Right lobe of liver (tissue), 6 donors: Measurements from ENCODE around the gene CHPF. TPM values are rescaled to one million over a fixed set of nuclear protein-coding genes. Genes with fewer than 3 reads are reported as not detected.

Experiments used
- ATAC-seq, 4 donors: fragments of 200-7000 bp; cut with Tn5 transposase; one replicate each; pipeline ENCODE4 v1.9.1; 2020; ENCODE audit warnings: mild to moderate bottlenecking in 4 of 4, moderate library complexity in 4 of 4
- DNase-seq, 3 donors: peaks; one replicate each; pipeline ENCODE4 v3.0.0-alpha.2; 2020
- H3K27ac ChIP-seq, 3 donors: fragments of 200-600 bp; one replicate each; pipeline ENCODE4 v1.8.0; 2022
- H3K27me3 ChIP-seq, 2 donors: fragments of 200-600 bp; one replicate each; pipeline ENCODE4 v1.8.0; 2022
- H3K36me3 ChIP-seq, 4 donors: fragments of 200-600 bp; sonication (generic) in 1 of 4; one replicate each; pipeline versions ENCODE4 v1.5.1 to v1.8.0; 2017 to 2022; ENCODE audit warnings: control low read depth in 1 of 4
- H3K4me1 ChIP-seq, 4 donors: fragments of 200-600 bp; sonication (generic) in 1 of 4; one replicate each; pipeline versions ENCODE4 v1.5.1 to v1.8.0; 2017 to 2022; ENCODE audit warnings: control low read depth in 1 of 4
- H3K4me3 ChIP-seq, 3 donors: fragments of 200-600 bp; one replicate each; pipeline ENCODE4 v1.8.0; 2022
- H3K9me3 ChIP-seq, 4 donors: fragments of 200-600 bp; sonication (generic) in 1 of 4; one replicate each; pipeline versions ENCODE4 v1.5.1 to v1.8.0; 2017 to 2022; ENCODE audit warnings: control low read depth in 1 of 4
- CTCF ChIP-seq, 4 donors: fragments of 200-600 bp in 3 of 4; fragments of 450-650 bp in 1 of 4; IDR thresholded peaks; one replicate each; pipeline versions ENCODE4 v1.5.1 to v1.8.0; 2016 to 2022; ENCODE audit warnings: antibody characterized with exemption in 4 of 4, mild to moderate bottlenecking in 2 of 4
- POLR2A ChIP-seq: fragments of 450-650 bp; IDR thresholded peaks from one replicate; pipeline ENCODE4 v1.6.1; 2017; ENCODE audit warnings: antibody characterized with exemption, mild to moderate bottlenecking
- WGBS: methylation state at CpG from one replicate; pipeline ENCODE4 v1.1.6; 2018; ENCODE audit warnings: low coverage, low lambda C conversion rate; ENCODE audit not compliant: insufficient coverage; ENCODE audit errors: missing lambda C conversion rate; 5-methylcytosine and 5-hydroxymethylcytosine counted together
- intact Hi-C, 2 donors: fragments of 100-400 bp; cut with DNase I; formaldehyde crosslinking; loops; one replicate each; pipeline versions ENCODE4 v1.11.2 to v1.14.1; 2022
- total RNA-seq, 6 experiments: library from RNA; depleted of rRNA in 2 of 6; stranded (reverse); fragments of >200 nt in 2 of 6; fragmentation: NEBNext Ultra II Directional in 3 of 6; extraction: Animal tissue kit (Norgen Biotek cat#: 25700) in 3 of 6; gene quantifications; one replicate each; pipeline versions ENCODE4 v1.1.0 to v1.2.4, GENCODE V29; 2016 to 2023
- donor health status: DM: no; HTN: yes; CAD: no.
- donor health status: DM: no; HTN: no; CAD: no.
- donor health status: DM: no; HTN: no; CAD: no.
- donor health status: DM: no; HTN: yes; CAD: no.
- donor health status: DM: no; HTN: yes; CAD: no.

The CHPF gene
- total RNA-seq, 6 experiments from 2014 or later = 33.2 to 183 (median 39.6) TPM

GRCh38 chr2:219506153-219506801 is 37.3 kb downstream of the CHPF start:
- Histone ChIP-seq H3K4me3 (no peak overlapping the region), H3K9me3 (no peaks in the 10 kb centered on the region), H3K27ac (no peak overlapping the region), H3K36me3 (peaks cover 0 to 9% (median 0%) of the 10 kb centered on the region in 4 donors), H3K27me3 (no peaks in the 10 kb centered on the region), H3K4me1 (peaks cover 0 to 3% (median 0%) of the 10 kb centered on the region in 4 donors)
- TF ChIP-seq POLR2A (no peak), CTCF (IDR thresholded peaks at IDR 0.05) (no peak)
- no peak for DNase-seq
- intact Hi-C loops = no loop called here
- 95% methylated on average over 3 of the region's 23 CpGs for WGBS
- ATAC-seq = no peak

GRCh38 chr2:219505585-219505984 is 38.0 kb downstream of the CHPF start:
- Histone ChIP-seq H3K27me3 (no peaks in the 10 kb centered on the region), H3K27ac (no peak overlapping the region), H3K4me1 (peaks cover 0 to 3% (median 0%) of the 10 kb centered on the region in 4 donors), H3K4me3 (no peak overlapping the region), H3K36me3 (peaks cover 0 to 9% (median 0%) of the 10 kb centered on the region in 4 donors), H3K9me3 (no peaks in the 10 kb centered on the region)
- TF ChIP-seq POLR2A = no peak
- no peak for TF ChIP-seq CTCF (IDR thresholded peaks at IDR 0.05)
- no peak for ATAC-seq
- no CpG with 5 or more reads among the region's 9 CpGs for WGBS
- intact Hi-C loops = no loop called here
- no peak for DNase-seq

- TF ChIP-seq CTCF (IDR thresholded peaks at IDR 0.05) (no peak), POLR2A (no peak)
- DNase-seq = no peak
- H3K27me3 ChIP-seq = no peaks in the 10 kb centered on the region
- no peak overlapping the region for H3K27ac ChIP-seq
- ATAC-seq = no peak
- H3K4me1 ChIP-seq = peaks cover 0 to 7% (median 0%) of the 10 kb centered on the region in 4 donors
- no peak overlapping the region for H3K4me3 ChIP-seq
- H3K36me3 ChIP-seq = peaks cover 0 to 9% (median 0%) of the 10 kb centered on the region in 4 donors
- no peaks in the 10 kb centered on the region for H3K9me3 ChIP-seq
- intact Hi-C loops = no loop called here
These were observed 41.0 kb downstream of the CHPF start for GRCh38 chr2:219502618-219503017.

- no peak for ATAC-seq
- Histone ChIP-seq H3K9me3 (no peaks in the 10 kb centered on the region), H3K27me3 (no peaks in the 10 kb centered on the region), H3K4me3 (no peak overlapping the region), H3K4me1 (peaks cover 0 to 13% (median 3%) of the 10 kb centered on the region in 4 donors), H3K36me3 (peaks cover 0 to 9% (median 0%) of the 10 kb centered on the region in 4 donors), H3K27ac (no peak overlapping the region)
- intact Hi-C loops = no loop called here
- no peak for DNase-seq
- TF ChIP-seq CTCF (IDR thresholded peaks at IDR 0.05) = no peak
- TF ChIP-seq POLR2A = no peak
- 98% methylated on average over 7 of the region's 14 CpGs for WGBS
These were observed 41.8 kb downstream of the CHPF start for GRCh38 chr2:219501849-219502248.

- TF ChIP-seq POLR2A = no peak
- TF ChIP-seq CTCF (IDR thresholded peaks at IDR 0.05) = no peak
- no peak overlapping the region for H3K27ac ChIP-seq
- intact Hi-C loops = no loop called here
- peaks cover 0 to 13% (median 3%) of the 10 kb centered on the region in 4 donors for H3K4me1 ChIP-seq
- DNase-seq (no peak), ATAC-seq (no peak)
- 92% methylated on average over 1 of the region's 2 CpGs for WGBS
- no peaks in the 10 kb centered on the region for H3K9me3 ChIP-seq
- no peak overlapping the region for H3K4me3 ChIP-seq
- no peaks in the 10 kb centered on the region for H3K27me3 ChIP-seq
- H3K36me3 ChIP-seq = no peaks in the 10 kb centered on the region
These were observed 43.5 kb downstream of the CHPF start for GRCh38 chr2:219500135-219500534.
